Liver (tissue), 9 donors: Measurements from ENCODE around the gene LRP5. TPM values are rescaled to one million over a fixed set of nuclear protein-coding genes. Genes with fewer than 3 reads are reported as not detected.

Experiments
- DNase-seq: peaks from one replicate; pipeline ENCODE4 v3.0.0-alpha.2; 2017; ENCODE audit warnings: low spot score
- H3K27ac ChIP-seq, 2 donors: one replicate each; pipeline ENCODE4 v1.7.0; 2013; ENCODE audit warnings: inconsistent platforms in 2 of 2, low read length in 2 of 2, control low read depth in 1 of 2, low read depth in 1 of 2, mild to moderate bottlenecking in 1 of 2
- H3K27me3 ChIP-seq, 4 donors: one replicate each; pipeline versions ENCODE4 v1.6.1 to v1.7.0; 2013; ENCODE audit warnings: low read length in 3 of 4, inconsistent platforms in 1 of 4, mild to moderate bottlenecking in 1 of 4, moderate library complexity in 1 of 4; ENCODE audit not compliant: control insufficient read depth in 4 of 4, insufficient read depth in 4 of 4
- H3K36me3 ChIP-seq, 4 donors: one replicate each; pipeline versions ENCODE4 v1.6.1 to v1.7.0; 2013; ENCODE audit warnings: low read length in 3 of 4, mild to moderate bottlenecking in 3 of 4, low read depth in 1 of 4, moderate library complexity in 1 of 4; ENCODE audit not compliant: control insufficient read depth in 4 of 4, insufficient read depth in 3 of 4
- H3K4me1 ChIP-seq, 4 donors: one replicate each; pipeline versions ENCODE4 v1.6.1 to v1.7.0; 2013; ENCODE audit warnings: low read length in 3 of 4, mild to moderate bottlenecking in 3 of 4, moderate library complexity in 1 of 4; ENCODE audit not compliant: control insufficient read depth in 4 of 4, insufficient read depth in 4 of 4
- H3K4me3 ChIP-seq, 3 donors: one replicate each; pipeline versions ENCODE4 v1.6.1 to v1.7.0; 2013; ENCODE audit warnings: low read length in 3 of 3, control low read depth in 1 of 3, low read depth in 1 of 3, mild to moderate bottlenecking in 1 of 3
- H3K9ac ChIP-seq, 2 donors: one replicate each; pipeline ENCODE4 v1.7.0; 2013; ENCODE audit warnings: low read length in 2 of 2, mild to moderate bottlenecking in 2 of 2, moderate library complexity in 2 of 2, control low read depth in 1 of 2, low read depth in 1 of 2
- H3K9me3 ChIP-seq, 4 donors: one replicate each; pipeline versions ENCODE4 v1.6.1 to v1.7.0; 2013; ENCODE audit warnings: low read length in 3 of 4; ENCODE audit not compliant: control insufficient read depth in 4 of 4
- EGR1 ChIP-seq, 2 donors: IDR thresholded peaks; 2 replicates each; pipeline ENCODE4 v1.6.1; 2016 to 2018; ENCODE audit warnings: antibody characterized with exemption in 2 of 2, low read depth in 2 of 2
- FOXA1 ChIP-seq: IDR thresholded peaks from 2 replicates; pipeline ENCODE4 v1.6.1; 2016; ENCODE audit warnings: antibody characterized with exemption
- FOXA2 ChIP-seq: IDR thresholded peaks from 2 replicates; pipeline ENCODE4 v1.6.1; 2016; ENCODE audit warnings: antibody characterized with exemption
- GABPA ChIP-seq, 2 donors: IDR thresholded peaks in 1 of 2; conservative IDR thresholded peaks in 1 of 2; 2 replicates each; pipeline ENCODE4 v1.6.1; 2016; ENCODE audit warnings: antibody characterized with exemption in 2 of 2, mild to moderate bottlenecking in 1 of 2, moderate library complexity in 1 of 2
- JUND ChIP-seq, 2 donors: IDR thresholded peaks; 2 replicates each; pipeline ENCODE4 v1.6.1; 2016; ENCODE audit warnings: antibody characterized with exemption in 2 of 2
- NR2F2 ChIP-seq: IDR thresholded peaks from 2 replicates; pipeline ENCODE4 v1.6.1; 2016; ENCODE audit warnings: antibody characterized with exemption
- RAD21 ChIP-seq, 2 donors: IDR thresholded peaks; 2 replicates each; pipeline ENCODE4 v1.6.1; 2016; ENCODE audit warnings: antibody characterized with exemption in 2 of 2, mild to moderate bottlenecking in 2 of 2
- RXRA ChIP-seq, 2 donors: IDR thresholded peaks; 2 replicates each; pipeline ENCODE4 v1.6.1; 2017 to 2018; ENCODE audit warnings: antibody characterized with exemption in 2 of 2, mild to moderate bottlenecking in 1 of 2
- SP1 ChIP-seq: IDR thresholded peaks from 2 replicates; pipeline ENCODE4 v1.6.1; 2018; ENCODE audit warnings: antibody characterized with exemption, mild to moderate bottlenecking
- TAF1 ChIP-seq: conservative IDR thresholded peaks from 2 replicates; pipeline ENCODE4 v1.6.1; 2016; ENCODE audit warnings: antibody characterized with exemption, mild to moderate bottlenecking
- YY1 ChIP-seq: IDR thresholded peaks from 2 replicates; pipeline ENCODE4 v1.6.1; 2016; ENCODE audit warnings: antibody characterized with exemption, mild to moderate bottlenecking
- WGBS: extraction: QIAGEN DNeasy Blood & Tissue Kit; methylation state at CpG from one replicate; pipeline ENCODE4 v1.1.7; 2013; 5-methylcytosine and 5-hydroxymethylcytosine counted together
- polyA plus RNA-seq, 2 donors: library from polyadenylated mRNA; stranded (reverse) in 1 of 2; unstranded in 1 of 2; fragments of 200-250 nt in 1 of 2; fragments of >200 nt in 1 of 2; fragmentation: Nextera tagmentation in 1 of 2; extraction: Ambion mirVana in 1 of 2; gene quantifications; one replicate each; pipeline versions ENCODE4 v1.2.1 to v1.2.3, GENCODE V29; 2013 to 2015
- total RNA-seq, 2 donors: library from RNA; depleted of rRNA; stranded (reverse); fragments of >200 nt; gene quantifications; one replicate each; pipeline ENCODE4 v1.2.3, GENCODE V29; 2014
- TF ChIP-seq, protein P1 (sequence below): IDR thresholded peaks from 2 replicates; pipeline ENCODE4 v1.6.1; 2016; ENCODE audit warnings: antibody characterized with exemption
- TF ChIP-seq, protein P2 (sequence below): IDR thresholded peaks from 2 replicates; pipeline ENCODE4 v1.6.1; 2016; ENCODE audit warnings: antibody characterized with exemption
- donor health status: healthy.
- donor health status: healthy.
- donor health status: healthy.
- donor health status: healthy.
- donor health status: healthy.

Gene LRP5
- total and polyA plus RNA-seq, 4 donors = 48.9 to 99.3 (median 71.3) TPM

DNA sequence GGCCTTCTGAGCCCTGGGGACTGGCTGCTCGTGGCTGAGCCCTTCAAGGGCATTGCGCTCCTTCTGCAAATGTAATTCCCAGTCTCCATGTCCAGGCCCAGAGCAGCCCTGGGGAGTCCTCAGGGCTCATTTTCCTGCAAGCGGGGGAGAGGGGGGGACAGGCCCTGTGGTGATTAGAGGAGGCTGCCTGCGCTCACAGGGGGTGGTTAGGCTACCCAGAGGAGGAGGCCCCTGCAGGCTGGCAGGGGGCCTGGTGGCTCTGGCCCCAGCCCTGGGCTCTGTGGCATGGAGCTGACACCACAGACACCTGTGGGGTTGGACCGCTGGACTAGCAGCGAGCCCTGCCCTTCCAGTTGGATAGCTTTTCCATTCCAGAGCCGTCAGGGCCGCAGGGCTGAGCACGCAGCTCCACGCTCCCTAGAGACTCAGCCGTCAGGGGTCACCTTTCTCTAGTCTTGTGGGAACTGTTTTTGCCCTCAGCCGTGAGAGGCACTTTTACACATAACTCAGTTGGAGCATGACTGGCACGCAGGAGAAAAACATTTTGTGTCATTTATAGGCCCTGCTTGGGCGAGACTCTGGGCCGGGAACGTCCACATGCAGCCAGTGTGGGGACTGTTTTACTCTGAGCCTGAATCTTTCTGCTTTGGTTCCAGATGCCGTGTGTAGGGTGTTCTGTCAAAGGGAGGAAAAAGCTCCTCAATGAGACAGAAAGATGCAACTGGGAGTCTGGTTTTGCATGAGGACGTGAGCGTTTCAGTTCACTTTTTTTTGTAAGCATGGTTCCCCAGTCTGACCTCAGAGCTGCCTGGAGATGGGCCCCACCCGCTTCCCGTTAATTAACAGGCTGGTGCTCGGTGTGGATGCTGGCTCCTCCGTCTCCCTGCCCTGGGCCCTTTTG is 58.1 kb downstream of the LRP5 start (continued):
- no peak for TF ChIP-seq NR2F2
- no peak for TF ChIP-seq SP1

DNA sequence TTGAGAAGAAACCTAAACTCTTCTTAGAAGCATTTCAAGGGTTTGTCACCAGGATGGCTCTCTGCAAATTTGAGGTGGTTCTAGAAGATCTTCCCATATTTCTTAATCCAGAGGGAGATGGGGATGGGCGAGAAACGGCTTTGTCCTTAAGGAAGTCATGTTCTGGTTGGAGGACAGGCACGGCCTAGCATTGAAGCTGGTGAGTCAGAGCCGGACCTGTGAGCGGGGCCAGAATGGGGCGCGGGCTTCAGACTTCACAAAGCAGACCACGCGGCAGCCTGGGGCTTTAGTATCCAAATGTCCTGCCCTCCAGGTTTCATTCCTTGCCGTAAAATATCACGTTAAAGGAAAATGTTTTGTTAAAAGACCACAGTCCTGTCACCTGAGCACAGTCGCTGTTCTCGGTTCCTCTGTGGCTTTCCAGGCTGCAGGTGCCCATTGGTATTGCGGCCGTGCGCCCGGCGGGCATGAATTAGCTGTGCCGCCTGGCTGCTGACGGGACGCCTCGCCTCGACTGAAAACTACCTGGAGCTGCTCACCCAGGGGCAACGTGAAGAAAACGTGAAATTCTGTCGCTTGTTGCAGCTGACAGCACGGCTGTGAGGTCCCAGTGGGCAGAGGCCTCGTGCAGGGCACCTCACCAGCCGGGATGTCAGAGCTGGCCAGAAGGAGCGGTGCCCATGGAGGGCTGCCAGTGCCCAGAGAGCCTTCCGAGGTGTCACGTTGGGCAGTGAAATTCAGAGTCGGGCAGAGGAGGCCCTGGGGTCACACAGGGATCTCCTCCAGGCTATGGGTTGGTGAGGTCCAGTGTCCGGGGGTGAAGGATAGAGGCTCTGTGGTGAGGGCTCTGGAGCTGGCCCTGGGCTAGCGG is 59.0 kb downstream of the LRP5 start:
- Histone ChIP-seq H3K4me1 (peaks cover 19 to 51% (median 45%) of the 10 kb centered on the region in 4 donors), H3K27ac (peak overlapping the region in 1 of 2 donors; percentile 41), H3K27me3 (no peaks in the 10 kb centered on the region), H3K9me3 (no peaks in the 10 kb centered on the region), H3K36me3 (peaks cover 2 to 14% (median 12%) of the 10 kb centered on the region in 4 donors), H3K9ac (no peak overlapping the region), H3K4me3 (no peak overlapping the region)
- TF ChIP-seq RXRA (IDR thresholded peaks at IDR 0.05) (no peak), YY1 (no peak), FOXA2 (no peak), TAF1 (no peak), RAD21 (IDR thresholded peaks at IDR 0.05) (no peak), SP1 (no peak), GABPA (IDR thresholded peaks at IDR 0.05 in 1 of 2, conservative IDR thresholded peaks at IDR 0.05 in 1 of 2) (no peak), JUND (IDR thresholded peaks at IDR 0.05) (no peak)
- TF ChIP-seq, protein P1, sequence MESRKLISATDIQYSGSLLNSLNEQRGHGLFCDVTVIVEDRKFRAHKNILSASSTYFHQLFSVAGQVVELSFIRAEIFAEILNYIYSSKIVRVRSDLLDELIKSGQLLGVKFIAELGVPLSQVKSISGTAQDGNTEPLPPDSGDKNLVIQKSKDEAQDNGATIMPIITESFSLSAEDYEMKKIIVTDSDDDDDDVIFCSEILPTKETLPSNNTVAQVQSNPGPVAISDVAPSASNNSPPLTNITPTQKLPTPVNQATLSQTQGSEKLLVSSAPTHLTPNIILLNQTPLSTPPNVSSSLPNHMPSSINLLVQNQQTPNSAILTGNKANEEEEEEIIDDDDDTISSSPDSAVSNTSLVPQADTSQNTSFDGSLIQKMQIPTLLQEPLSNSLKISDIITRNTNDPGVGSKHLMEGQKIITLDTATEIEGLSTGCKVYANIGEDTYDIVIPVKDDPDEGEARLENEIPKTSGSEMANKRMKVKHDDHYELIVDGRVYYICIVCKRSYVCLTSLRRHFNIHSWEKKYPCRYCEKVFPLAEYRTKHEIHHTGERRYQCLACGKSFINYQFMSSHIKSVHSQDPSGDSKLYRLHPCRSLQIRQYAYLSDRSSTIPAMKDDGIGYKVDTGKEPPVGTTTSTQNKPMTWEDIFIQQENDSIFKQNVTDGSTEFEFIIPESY = no peak
- TF ChIP-seq, protein P2, sequence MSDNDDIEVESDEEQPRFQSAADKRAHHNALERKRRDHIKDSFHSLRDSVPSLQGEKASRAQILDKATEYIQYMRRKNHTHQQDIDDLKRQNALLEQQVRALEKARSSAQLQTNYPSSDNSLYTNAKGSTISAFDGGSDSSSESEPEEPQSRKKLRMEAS = no peak
- WGBS = 89% methylated on average over 35 of the region's 35 CpGs
- DNase-seq = no peak

DNA sequence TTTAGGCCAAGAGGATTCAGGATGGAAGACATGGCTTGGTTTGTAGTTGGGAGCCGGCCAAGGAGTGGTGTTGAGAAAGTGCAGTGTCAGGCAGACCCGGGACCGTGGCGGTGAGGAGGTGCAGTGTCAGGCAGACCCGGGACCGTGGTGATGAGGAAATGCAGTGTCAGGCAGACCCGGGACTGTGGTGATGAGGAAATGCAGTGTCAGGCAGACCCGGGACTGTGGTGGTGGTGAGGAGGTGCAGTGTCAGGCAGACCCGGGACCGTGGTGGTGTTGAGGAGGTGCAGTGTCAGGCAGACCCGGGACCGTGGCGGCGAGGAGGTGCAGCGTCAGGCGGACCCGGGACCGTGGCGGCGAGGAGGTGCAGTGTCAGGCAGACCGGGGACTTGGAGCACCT is 59.7 kb downstream of the LRP5 start:
- 72% methylated on average over 21 of the region's 21 CpGs for WGBS
- Histone ChIP-seq H3K9me3 (no peaks in the 10 kb centered on the region), H3K36me3 (peaks cover 2 to 10% (median 8%) of the 10 kb centered on the region in 4 donors), H3K27me3 (no peaks in the 10 kb centered on the region), H3K9ac (no peak overlapping the region), H3K4me3 (no peak overlapping the region), H3K4me1 (peaks cover 26 to 58% (median 50%) of the 10 kb centered on the region in 4 donors), H3K27ac (peak overlapping the region in 1 of 2 donors; percentile 2)
- TF ChIP-seq NR2F2 (no peak), FOXA1 (no peak), EGR1 (IDR thresholded peaks at IDR 0.05; ENCODE audit: low read depth in 2 of 2) (no peak)
- no peak for DNase-seq
